NT2/D1 (cell line): ENCODE data around the gene C9orf152.

Source experiments
- SUZ12 ChIP-seq: IDR thresholded peaks from 2 replicates; pipeline ENCODE4 v1.6.1; 2011; ENCODE audit not compliant: insufficient read length, insufficient read depth; ENCODE audit errors: extremely low read depth
- YY1 ChIP-seq: IDR thresholded peaks from 2 replicates; pipeline ENCODE4 v1.6.1; 2011; ENCODE audit not compliant: insufficient read length, insufficient read depth
- ZNF274 ChIP-seq: IDR thresholded peaks from 2 replicates; pipeline ENCODE4 v1.6.1; 2011; ENCODE audit warnings: mild to moderate bottlenecking, low read depth, low read length

- TF ChIP-seq SUZ12 (no peak), ZNF274 (no peak), YY1 (no peak)
Measured at GRCh38 chr9:110198357-110198756, 9.6 kb downstream of the C9orf152 start.
